K562 (cell line): ENCODE data around the gene SH3PXD2B. TPM values are rescaled to one million over a fixed set of nuclear protein-coding genes. Genes with fewer than 3 reads are reported as not detected.
A peak's percentile ranks its signal among the peaks of the same experiment; 100 is the strongest.

Experiments
- DACH1 ChIP-seq: fragments of 450-650 bp; IDR thresholded peaks from 2 replicates; pipeline ENCODE4 v1.6.1; 2018; ENCODE audit not compliant: partially characterized antibody
- DIDO1 ChIP-seq: fragments of 450-650 bp; IDR thresholded peaks from 2 replicates; pipeline ENCODE4 v1.6.1; 2016; ENCODE audit warnings: low read depth, missing biosample characterization, missing genetic modification characterization
- ELF2 ChIP-seq: fragments of 250-450 bp; sonication (Bioruptor Pico); IDR thresholded peaks from 2 replicates; pipeline ENCODE4 v1.5.0; 2021; ENCODE audit warnings: mild to moderate bottlenecking
- HOXB6 ChIP-seq: fragments of 250-450 bp; sonication (Bioruptor Pico); IDR thresholded peaks from 2 replicates; pipeline ENCODE4 v1.5.1; 2022; ENCODE audit warnings: mild to moderate bottlenecking, borderline replicate concordance
- KDM5B ChIP-seq: fragments of 200-600 bp; sonication (generic); IDR thresholded peaks from 2 replicates; pipeline ENCODE4 v1.6.1; 2012; ENCODE audit warnings: low read depth, mild to moderate bottlenecking, moderate library complexity, low read length, control low read depth, inconsistent platforms; ENCODE audit not compliant: insufficient replicate concordance
- MCM3 ChIP-seq: fragments of 450-650 bp; IDR thresholded peaks from 2 replicates; pipeline ENCODE4 v1.6.1; 2016
- NFE2 ChIP-seq: IDR thresholded peaks from 2 replicates; pipeline ENCODE4 v1.6.1; 2014; ENCODE audit warnings: antibody characterized with exemption, low read depth
- NONO ChIP-seq, 2 experiments: fragments of 200-400 bp in 1 of 2; fragments of 450-650 bp in 1 of 2; formaldehyde crosslinking in 1 of 2; IDR thresholded peaks; 2 replicates each; pipeline ENCODE4 v1.6.1; 2017; ENCODE audit warnings: low read depth in 2 of 2, mild to moderate bottlenecking in 2 of 2, moderate library complexity in 2 of 2, low read length in 1 of 2
- RAD51 ChIP-seq: fragments of 450-650 bp; IDR thresholded peaks from 2 replicates; pipeline ENCODE4 v1.7.1; 2016; ENCODE audit warnings: low read depth, mild to moderate bottlenecking, borderline replicate concordance
- YBX1 ChIP-seq: fragments of 450-650 bp; IDR thresholded peaks from 2 replicates; pipeline ENCODE4 v1.7.1; 2016; ENCODE audit warnings: mild to moderate bottlenecking
- YY1 ChIP-seq, 3 experiments: IDR thresholded peaks; 2 replicates each; pipeline ENCODE4 v1.6.1; 2011; ENCODE audit warnings: low read length in 2 of 3, mild to moderate bottlenecking in 2 of 3, moderate library complexity in 2 of 3, borderline replicate concordance in 1 of 3, control low read depth in 1 of 3, low read depth in 1 of 3; ENCODE audit not compliant: insufficient read depth in 3 of 3, insufficient replicate concordance in 2 of 3, control insufficient read depth in 1 of 3, insufficient read length in 1 of 3; ENCODE audit errors: extremely low read depth in 1 of 3
- ZBTB17 ChIP-seq: fragments of 450-650 bp; formaldehyde crosslinking; IDR thresholded peaks from 2 replicates; pipeline ENCODE4 v1.4.0; 2020; ENCODE audit warnings: mild to moderate bottlenecking
- ZNF75A ChIP-seq: fragments of 450-650 bp; formaldehyde crosslinking; IDR thresholded peaks from 2 replicates; pipeline ENCODE4 v1.4.0; 2020; ENCODE audit warnings: mild to moderate bottlenecking
- ZSCAN32 ChIP-seq: fragments of 450-650 bp; formaldehyde crosslinking; IDR thresholded peaks from 2 replicates; pipeline ENCODE4 v1.4.0; 2020; ENCODE audit warnings: mild to moderate bottlenecking, moderate library complexity
- ZZZ3 ChIP-seq: fragments of 450-650 bp; IDR thresholded peaks from 2 replicates; pipeline ENCODE4 v1.6.1; 2016; ENCODE audit warnings: antibody characterized with exemption, mild to moderate bottlenecking, moderate library complexity
- polyA plus RNA-seq, 8 experiments: library from polyadenylated mRNA; depleted of rRNA in 4 of 8; stranded (reverse) in 5 of 8; unstranded in 3 of 8; fragments of >200 nt; fragmentation: Nextera tagmentation in 2 of 8; fragmentation: Illumina TruSeq in 1 of 8; extraction: Ambion mirVana in 2 of 8; extraction: Trizol in 1 of 8; gene quantifications; 2 replicates each; pipeline versions ENCODE4 v1.2.1 to v1.2.3, GENCODE V29; 2011 to 2014; ENCODE audit warnings: inconsistent platforms in 1 of 8, missing spikeins in 1 of 8
- total RNA-seq, 7 experiments: library from RNA; depleted of rRNA in 6 of 7; stranded (reverse); fragments of >200 nt in 6 of 7; fragmentation: Illumina TruSeq in 2 of 7; extraction: Trizol in 2 of 7; gene quantifications; 2 replicates each; pipeline versions ENCODE4 v1.2.1 to v1.2.3, GENCODE V29; 2011 to 2021; ENCODE audit warnings: low replicate concordance in 1 of 7
- TF ChIP-seq, protein P1 (sequence below): fragments of 250-450 bp; sonication (Bioruptor Pico); IDR thresholded peaks from 2 replicates; pipeline ENCODE4 v1.9.0; 2021; ENCODE audit warnings: mild to moderate bottlenecking
- TF ChIP-seq, protein P2 (sequence below): fragments of 250-450 bp; sonication (Bioruptor Pico); IDR thresholded peaks from 2 replicates; pipeline ENCODE4 v1.4.0; 2020; ENCODE audit warnings: mild to moderate bottlenecking
- TF ChIP-seq, protein P3 (sequence below): fragments of 450-650 bp; IDR thresholded peaks from 2 replicates; pipeline ENCODE4 v1.6.1; 2016; ENCODE audit warnings: mild to moderate bottlenecking
- TF ChIP-seq, protein P4 (sequence below), 2 experiments: fragments of 450-650 bp in 1 of 2; sonication (generic) in 1 of 2; formaldehyde crosslinking in 1 of 2; IDR thresholded peaks in 1 of 2; conservative IDR thresholded peaks in 1 of 2; 2 replicates each; pipeline versions ENCODE4 v1.6.1 to v1.8.1; 2016 to 2023; ENCODE audit warnings: mild to moderate bottlenecking in 2 of 2, moderate library complexity in 2 of 2, inconsistent platforms in 1 of 2, missing genetic modification reagents in 1 of 2
- TF ChIP-seq, protein P5 (sequence below): fragments of 450-650 bp; IDR thresholded peaks from one replicate; pipeline ENCODE4 v1.6.1; 2018; ENCODE audit warnings: mild to moderate bottlenecking, moderate library complexity; ENCODE audit not compliant: partially characterized antibody

SH3PXD2B gene
- total and polyA plus RNA-seq, 9 of the 15 experiments (the other 6 are each of a cell fraction or from before 2014, with no cell fraction given), result 0.04 to 0.66 (median 0.19) TPM

DNA sequence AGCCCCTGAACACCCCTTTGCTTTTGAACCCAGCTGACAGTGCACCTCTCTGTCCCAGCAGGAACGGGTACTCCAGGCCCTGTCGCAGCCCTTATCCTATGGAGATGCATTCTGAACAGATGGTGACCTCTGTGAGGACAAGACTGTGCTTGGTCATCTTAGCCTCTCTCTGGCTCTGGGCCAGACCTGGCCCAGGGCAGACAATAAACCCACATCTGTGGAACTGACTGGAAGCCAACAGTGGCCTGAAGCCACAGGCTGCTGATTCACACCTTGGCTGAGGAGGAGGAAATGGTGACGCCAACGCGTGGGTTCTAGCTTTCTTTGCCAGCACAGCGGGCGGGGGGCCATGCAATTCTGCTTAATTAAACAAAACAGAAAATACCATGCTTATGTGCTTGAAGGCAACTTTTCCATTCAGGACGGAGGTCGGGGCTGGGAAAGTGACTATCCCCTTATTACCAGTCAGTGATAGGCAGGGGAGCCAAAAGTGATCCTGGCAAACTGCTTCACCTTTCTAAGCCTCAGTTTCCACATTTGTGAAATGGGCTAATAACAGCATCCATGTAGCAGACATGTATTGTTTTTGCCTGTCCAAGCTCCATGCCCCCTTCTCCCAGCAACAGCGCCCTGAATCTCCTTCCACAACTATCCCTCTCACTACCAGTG lies 10.8 kb downstream of the SH3PXD2B start (continued):
- TF ChIP-seq ZSCAN32 (CRISPR knock-in tag) (no peak), MCM3 (no peak), DACH1 (no peak), ZBTB17 (CRISPR knock-in tag) (peak; percentile 87), NONO (IDR thresholded peaks at IDR 0.05; ENCODE audit: low read depth in 2 of 2, low read length in 1 of 2) (no peak), HOXB6 (no peak), ZZZ3 (no peak), KDM5B (no peak), YBX1 (no peak), ZNF75A (CRISPR knock-in tag) (no peak), ELF2 (CRISPR knock-in tag) (no peak), RAD51 (no peak), DIDO1 (tag) (no peak), NFE2 (peak; percentile 73), YY1 (IDR thresholded peaks at IDR 0.05; ENCODE audit: borderline replicate concordance in 1 of 3, control insufficient read depth in 1 of 3, extremely low read depth in 1 of 3, insufficient read depth in 3 of 3, insufficient read length in 1 of 3, insufficient replicate concordance in 2 of 3, low read depth in 1 of 3, low read length in 2 of 3) (no peak)
- TF ChIP-seq, protein P1, sequence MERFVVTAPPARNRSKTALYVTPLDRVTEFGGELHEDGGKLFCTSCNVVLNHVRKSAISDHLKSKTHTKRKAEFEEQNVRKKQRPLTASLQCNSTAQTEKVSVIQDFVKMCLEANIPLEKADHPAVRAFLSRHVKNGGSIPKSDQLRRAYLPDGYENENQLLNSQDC, result no peak
- TF ChIP-seq, protein P2, sequence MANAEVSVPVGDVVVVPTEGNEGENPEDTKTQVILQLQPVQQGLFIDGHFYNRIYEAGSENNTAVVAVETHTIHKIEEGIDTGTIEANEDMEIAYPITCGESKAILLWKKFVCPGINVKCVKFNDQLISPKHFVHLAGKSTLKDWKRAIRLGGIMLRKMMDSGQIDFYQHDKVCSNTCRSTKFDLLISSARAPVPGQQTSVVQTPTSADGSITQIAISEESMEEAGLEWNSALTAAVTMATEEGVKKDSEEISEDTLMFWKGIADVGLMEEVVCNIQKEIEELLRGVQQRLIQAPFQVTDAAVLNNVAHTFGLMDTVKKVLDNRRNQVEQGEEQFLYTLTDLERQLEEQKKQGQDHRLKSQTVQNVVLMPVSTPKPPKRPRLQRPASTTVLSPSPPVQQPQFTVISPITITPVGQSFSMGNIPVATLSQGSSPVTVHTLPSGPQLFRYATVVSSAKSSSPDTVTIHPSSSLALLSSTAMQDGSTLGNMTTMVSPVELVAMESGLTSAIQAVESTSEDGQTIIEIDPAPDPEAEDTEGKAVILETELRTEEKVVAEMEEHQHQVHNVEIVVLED (CRISPR knock-in tag), result no peak
- TF ChIP-seq, protein P3, sequence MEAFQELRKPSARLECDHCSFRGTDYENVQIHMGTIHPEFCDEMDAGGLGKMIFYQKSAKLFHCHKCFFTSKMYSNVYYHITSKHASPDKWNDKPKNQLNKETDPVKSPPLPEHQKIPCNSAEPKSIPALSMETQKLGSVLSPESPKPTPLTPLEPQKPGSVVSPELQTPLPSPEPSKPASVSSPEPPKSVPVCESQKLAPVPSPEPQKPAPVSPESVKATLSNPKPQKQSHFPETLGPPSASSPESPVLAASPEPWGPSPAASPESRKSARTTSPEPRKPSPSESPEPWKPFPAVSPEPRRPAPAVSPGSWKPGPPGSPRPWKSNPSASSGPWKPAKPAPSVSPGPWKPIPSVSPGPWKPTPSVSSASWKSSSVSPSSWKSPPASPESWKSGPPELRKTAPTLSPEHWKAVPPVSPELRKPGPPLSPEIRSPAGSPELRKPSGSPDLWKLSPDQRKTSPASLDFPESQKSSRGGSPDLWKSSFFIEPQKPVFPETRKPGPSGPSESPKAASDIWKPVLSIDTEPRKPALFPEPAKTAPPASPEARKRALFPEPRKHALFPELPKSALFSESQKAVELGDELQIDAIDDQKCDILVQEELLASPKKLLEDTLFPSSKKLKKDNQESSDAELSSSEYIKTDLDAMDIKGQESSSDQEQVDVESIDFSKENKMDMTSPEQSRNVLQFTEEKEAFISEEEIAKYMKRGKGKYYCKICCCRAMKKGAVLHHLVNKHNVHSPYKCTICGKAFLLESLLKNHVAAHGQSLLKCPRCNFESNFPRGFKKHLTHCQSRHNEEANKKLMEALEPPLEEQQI, result no peak
- TF ChIP-seq, protein P4, sequence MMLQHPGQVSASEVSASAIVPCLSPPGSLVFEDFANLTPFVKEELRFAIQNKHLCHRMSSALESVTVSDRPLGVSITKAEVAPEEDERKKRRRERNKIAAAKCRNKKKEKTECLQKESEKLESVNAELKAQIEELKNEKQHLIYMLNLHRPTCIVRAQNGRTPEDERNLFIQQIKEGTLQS (IDR thresholded peaks at IDR 0.05), result peak; percentile 63; the same call in 1 of the 2 replicates
- TF ChIP-seq, protein P4 (CRISPR knock-in tag; conservative IDR thresholded peaks at IDR 0.05), result no peak
- TF ChIP-seq, protein P5, sequence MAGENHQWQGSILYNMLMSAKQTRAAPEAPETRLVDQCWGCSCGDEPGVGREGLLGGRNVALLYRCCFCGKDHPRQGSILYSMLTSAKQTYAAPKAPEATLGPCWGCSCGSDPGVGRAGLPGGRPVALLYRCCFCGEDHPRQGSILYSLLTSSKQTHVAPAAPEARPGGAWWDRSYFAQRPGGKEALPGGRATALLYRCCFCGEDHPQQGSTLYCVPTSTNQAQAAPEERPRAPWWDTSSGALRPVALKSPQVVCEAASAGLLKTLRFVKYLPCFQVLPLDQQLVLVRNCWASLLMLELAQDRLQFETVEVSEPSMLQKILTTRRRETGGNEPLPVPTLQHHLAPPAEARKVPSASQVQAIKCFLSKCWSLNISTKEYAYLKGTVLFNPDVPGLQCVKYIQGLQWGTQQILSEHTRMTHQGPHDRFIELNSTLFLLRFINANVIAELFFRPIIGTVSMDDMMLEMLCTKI, result no peak
